ENCODE results near the gene CACNB2.

CACNB2 gene

DNA sequence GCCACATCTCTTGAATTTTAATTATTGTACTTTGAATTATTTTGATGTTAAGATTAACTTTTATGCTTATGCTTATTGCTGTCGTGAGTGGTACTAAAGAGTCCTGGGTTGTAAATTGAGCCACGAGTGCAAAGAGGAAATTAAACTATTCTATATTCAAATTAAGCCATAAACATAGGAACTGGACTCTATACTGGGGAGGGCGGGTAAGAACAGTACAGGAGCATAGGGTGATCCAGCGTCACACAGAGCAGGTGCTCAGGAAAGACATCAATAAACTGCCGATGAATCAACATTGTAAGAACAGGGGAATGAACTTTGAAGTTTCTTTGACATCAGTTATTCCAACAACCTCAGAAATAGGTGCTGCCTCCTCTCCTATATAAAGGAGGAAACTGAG, 219.6 kb downstream of the CACNB2 start:
- Histone ChIP-seq H3K27ac (ENCODE audit: low read length) (no peak overlapping the region), H3K4me3 (ENCODE audit: low read length) (no peak overlapping the region), H3K4me2 (ENCODE audit: low read length) (no peak overlapping the region), H3K4me1 (ENCODE audit: low read length) (no peaks in the 10 kb centered on the region), H3K36me3 (replicated peaks; ENCODE audit: low read depth, low read length) (no peaks in the 10 kb centered on the region), H3K9me3 (ENCODE audit: insufficient read depth, low read length) (no peaks in the 10 kb centered on the region), H3K27me3 (ENCODE audit: low read depth, low read length) (no peaks in the 10 kb centered on the region), H4K20me1 (ENCODE audit: insufficient read depth, low read length) (no peaks in the 10 kb centered on the region), H3K9ac (ENCODE audit: low read length) (no peak overlapping the region), H2AFZ (ENCODE audit: low read depth, low read length) (no peak overlapping the region), H3K79me2 (ENCODE audit: low read length) (no peaks in the 10 kb centered on the region)
- TF ChIP-seq EZH2phosphoT487 (IDR thresholded peaks at IDR 0.05; ENCODE audit: low read depth) = no peak
- TF ChIP-seq, protein P1, sequence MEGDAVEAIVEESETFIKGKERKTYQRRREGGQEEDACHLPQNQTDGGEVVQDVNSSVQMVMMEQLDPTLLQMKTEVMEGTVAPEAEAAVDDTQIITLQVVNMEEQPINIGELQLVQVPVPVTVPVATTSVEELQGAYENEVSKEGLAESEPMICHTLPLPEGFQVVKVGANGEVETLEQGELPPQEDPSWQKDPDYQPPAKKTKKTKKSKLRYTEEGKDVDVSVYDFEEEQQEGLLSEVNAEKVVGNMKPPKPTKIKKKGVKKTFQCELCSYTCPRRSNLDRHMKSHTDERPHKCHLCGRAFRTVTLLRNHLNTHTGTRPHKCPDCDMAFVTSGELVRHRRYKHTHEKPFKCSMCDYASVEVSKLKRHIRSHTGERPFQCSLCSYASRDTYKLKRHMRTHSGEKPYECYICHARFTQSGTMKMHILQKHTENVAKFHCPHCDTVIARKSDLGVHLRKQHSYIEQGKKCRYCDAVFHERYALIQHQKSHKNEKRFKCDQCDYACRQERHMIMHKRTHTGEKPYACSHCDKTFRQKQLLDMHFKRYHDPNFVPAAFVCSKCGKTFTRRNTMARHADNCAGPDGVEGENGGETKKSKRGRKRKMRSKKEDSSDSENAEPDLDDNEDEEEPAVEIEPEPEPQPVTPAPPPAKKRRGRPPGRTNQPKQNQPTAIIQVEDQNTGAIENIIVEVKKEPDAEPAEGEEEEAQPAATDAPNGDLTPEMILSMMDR (IDR thresholded peaks at IDR 0.05; ENCODE audit: low read depth, low read length) = no peak

DNA sequence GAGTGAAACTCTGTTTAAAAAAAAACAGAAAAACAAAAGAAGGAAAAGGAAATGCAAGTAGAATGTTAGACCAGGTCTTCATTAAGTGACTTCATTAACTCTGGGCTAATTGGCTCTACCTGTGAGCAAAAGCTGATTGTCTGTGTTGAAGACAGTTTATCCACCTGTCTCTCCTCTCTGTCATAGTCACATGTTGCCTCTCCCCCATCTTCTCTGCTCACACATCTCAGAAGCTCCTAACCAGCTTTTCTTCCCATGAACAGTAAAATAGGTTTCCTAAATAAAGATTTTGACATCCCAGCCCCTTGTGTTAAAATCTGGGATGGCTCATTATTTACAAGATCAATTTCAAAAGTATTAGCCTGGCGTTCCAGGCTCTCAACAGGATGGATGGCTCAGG, 222.7 kb downstream of the CACNB2 start:
- Histone ChIP-seq H3K4me1 (ENCODE audit: low read length) (no peaks in the 10 kb centered on the region), H3K27me3 (ENCODE audit: low read depth, low read length) (no peaks in the 10 kb centered on the region), H3K79me2 (ENCODE audit: low read length) (no peaks in the 10 kb centered on the region), H3K4me2 (ENCODE audit: low read length) (no peak overlapping the region), H3K9ac (ENCODE audit: low read length) (no peak overlapping the region), H3K27ac (ENCODE audit: low read length) (no peak overlapping the region), H3K36me3 (replicated peaks; ENCODE audit: low read depth, low read length) (no peaks in the 10 kb centered on the region), H4K20me1 (ENCODE audit: insufficient read depth, low read length) (no peaks in the 10 kb centered on the region), H3K9me3 (ENCODE audit: insufficient read depth, low read length) (no peaks in the 10 kb centered on the region), H3K4me3 (ENCODE audit: low read length) (no peak overlapping the region), H2AFZ (ENCODE audit: low read depth, low read length) (no peak overlapping the region)
- TF ChIP-seq, protein P1 (IDR thresholded peaks at IDR 0.05; ENCODE audit: low read depth, low read length) = no peak
- TF ChIP-seq EZH2phosphoT487 (IDR thresholded peaks at IDR 0.05; ENCODE audit: low read depth) = no peak

DNA sequence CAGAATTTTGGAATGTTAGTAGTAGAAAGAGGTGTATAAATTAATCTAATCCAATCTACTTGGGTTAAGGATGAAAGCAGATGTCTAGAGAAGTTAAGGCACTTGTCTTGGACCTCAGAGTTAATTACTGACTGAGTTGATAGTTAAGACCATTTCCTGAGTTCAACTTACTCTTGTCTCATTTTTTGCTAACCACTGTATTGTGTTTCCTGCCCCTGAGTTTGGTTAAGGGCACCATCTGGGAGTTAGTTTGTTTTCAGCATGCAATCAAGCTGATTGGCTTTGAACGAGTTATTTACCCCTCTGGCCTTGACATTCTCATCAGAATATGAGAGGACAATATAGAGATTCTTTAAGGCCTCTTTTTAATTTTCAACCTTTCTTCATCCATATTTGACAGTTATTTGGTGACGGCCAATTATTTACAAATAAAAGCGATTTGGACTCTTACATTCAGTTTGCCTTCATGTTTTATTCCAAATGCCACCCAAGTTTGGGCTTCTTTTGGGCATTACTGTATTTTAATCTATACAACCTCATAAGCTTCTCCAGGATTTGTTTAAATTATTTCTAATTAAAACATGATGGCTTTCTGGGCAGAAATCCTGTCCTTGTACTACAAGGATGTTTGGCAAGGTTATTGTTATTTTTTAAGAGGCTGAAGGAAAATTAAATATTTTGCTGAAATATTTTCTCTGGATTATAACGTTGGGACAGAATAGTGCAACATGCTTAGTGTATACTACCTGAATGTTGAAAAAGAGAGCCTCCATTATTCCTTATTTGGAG, 225.0 kb downstream of the CACNB2 start:
- no peak overlapping the region for H3K4me2 ChIP-seq (ENCODE audit: low read length)
- H3K36me3 ChIP-seq (replicated peaks; ENCODE audit: low read depth, low read length) = no peaks in the 10 kb centered on the region
- no peaks in the 10 kb centered on the region for H3K27me3 ChIP-seq (ENCODE audit: low read depth, low read length)
- H3K9me3 ChIP-seq (ENCODE audit: insufficient read depth, low read length) = no peaks in the 10 kb centered on the region
- H2AFZ ChIP-seq (ENCODE audit: low read depth, low read length) = no peak overlapping the region
- no peaks in the 10 kb centered on the region for H3K79me2 ChIP-seq (ENCODE audit: low read length)
- H3K4me1 ChIP-seq (ENCODE audit: low read length) = no peaks in the 10 kb centered on the region
- no peak overlapping the region for H3K27ac ChIP-seq (ENCODE audit: low read length)
- H3K4me3 ChIP-seq (ENCODE audit: low read length) = no peak overlapping the region
- no peaks in the 10 kb centered on the region for H4K20me1 ChIP-seq (ENCODE audit: insufficient read depth, low read length)
- no peak overlapping the region for H3K9ac ChIP-seq (ENCODE audit: low read length)
- TF ChIP-seq EZH2phosphoT487 (IDR thresholded peaks at IDR 0.05; ENCODE audit: low read depth) = no peak
- TF ChIP-seq, protein P1 (IDR thresholded peaks at IDR 0.05; ENCODE audit: low read depth, low read length) = no peak

DNA sequence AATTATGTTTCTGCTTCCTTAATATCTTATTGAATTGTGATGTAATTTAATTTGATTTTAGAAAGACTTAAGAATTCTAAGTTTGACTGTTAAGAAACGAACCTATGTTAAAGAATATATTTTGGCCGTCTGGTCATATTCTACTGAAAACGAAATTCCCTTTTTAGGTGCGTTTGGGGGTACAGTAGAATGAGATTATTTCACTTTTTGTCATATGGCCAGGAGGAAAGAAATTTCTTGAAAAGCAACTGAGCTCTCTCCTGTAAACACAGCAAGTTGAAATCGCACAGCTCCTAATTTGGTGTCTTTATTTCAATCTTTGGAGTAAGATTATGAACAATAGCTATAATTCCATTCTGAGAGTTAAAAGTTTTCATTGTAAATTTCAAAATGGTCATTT, 227.6 kb downstream of the CACNB2 start:
- Histone ChIP-seq H3K9me3 (ENCODE audit: insufficient read depth, low read length) (no peaks in the 10 kb centered on the region), H4K20me1 (ENCODE audit: insufficient read depth, low read length) (no peaks in the 10 kb centered on the region), H3K36me3 (replicated peaks; ENCODE audit: low read depth, low read length) (no peaks in the 10 kb centered on the region), H2AFZ (ENCODE audit: low read depth, low read length) (no peak overlapping the region), H3K4me2 (ENCODE audit: low read length) (no peak overlapping the region), H3K79me2 (ENCODE audit: low read length) (no peaks in the 10 kb centered on the region), H3K4me1 (ENCODE audit: low read length) (no peaks in the 10 kb centered on the region), H3K9ac (ENCODE audit: low read length) (no peak overlapping the region), H3K27me3 (ENCODE audit: low read depth, low read length) (no peaks in the 10 kb centered on the region), H3K4me3 (ENCODE audit: low read length) (no peak overlapping the region), H3K27ac (ENCODE audit: low read length) (no peak overlapping the region)
- TF ChIP-seq EZH2phosphoT487 (IDR thresholded peaks at IDR 0.05; ENCODE audit: low read depth) = no peak
- TF ChIP-seq, protein P1 (IDR thresholded peaks at IDR 0.05; ENCODE audit: low read depth, low read length) = no peak
